ENCODE data around the gene PNMA8C. TPM values are rescaled to one million over a fixed set of nuclear protein-coding genes. Genes with fewer than 3 reads are reported as not detected.

Gene PNMA8C
- total RNA-seq, 2 donors from 2014 or later = 0.08 TPM; not detected in 1

- Histone ChIP-seq H3K4me1 (no peaks in the 10 kb centered on the region), H3K27ac (no peak overlapping the region), H3K9ac (ENCODE audit: low read depth in 2 of 2, low read length in 2 of 2) (no peak overlapping the region), H3K36me3 (peaks cover 11% of the 10 kb centered on the region), H3K9me3 (no peaks in the 10 kb centered on the region), H3K27me3 (no peaks in the 10 kb centered on the region), H3K4me3 (no peak overlapping the region)
- DNase-seq = no peak
- intact Hi-C loops (cut with DNase I) = loop anchor here (5.0 kb wide), 2 partner anchors 110 to 125 kb away; no protein-coding TSS in a partner anchor
- TF ChIP-seq, protein P1, sequence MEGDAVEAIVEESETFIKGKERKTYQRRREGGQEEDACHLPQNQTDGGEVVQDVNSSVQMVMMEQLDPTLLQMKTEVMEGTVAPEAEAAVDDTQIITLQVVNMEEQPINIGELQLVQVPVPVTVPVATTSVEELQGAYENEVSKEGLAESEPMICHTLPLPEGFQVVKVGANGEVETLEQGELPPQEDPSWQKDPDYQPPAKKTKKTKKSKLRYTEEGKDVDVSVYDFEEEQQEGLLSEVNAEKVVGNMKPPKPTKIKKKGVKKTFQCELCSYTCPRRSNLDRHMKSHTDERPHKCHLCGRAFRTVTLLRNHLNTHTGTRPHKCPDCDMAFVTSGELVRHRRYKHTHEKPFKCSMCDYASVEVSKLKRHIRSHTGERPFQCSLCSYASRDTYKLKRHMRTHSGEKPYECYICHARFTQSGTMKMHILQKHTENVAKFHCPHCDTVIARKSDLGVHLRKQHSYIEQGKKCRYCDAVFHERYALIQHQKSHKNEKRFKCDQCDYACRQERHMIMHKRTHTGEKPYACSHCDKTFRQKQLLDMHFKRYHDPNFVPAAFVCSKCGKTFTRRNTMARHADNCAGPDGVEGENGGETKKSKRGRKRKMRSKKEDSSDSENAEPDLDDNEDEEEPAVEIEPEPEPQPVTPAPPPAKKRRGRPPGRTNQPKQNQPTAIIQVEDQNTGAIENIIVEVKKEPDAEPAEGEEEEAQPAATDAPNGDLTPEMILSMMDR (IDR thresholded peaks at IDR 0.05) = no peak
Measured at GRCh38 chr19:46392252-46392801, 36.4 kb downstream of the PNMA8C start.

- no peak overlapping the region for H3K4me3 ChIP-seq
- no peak overlapping the region for H3K9ac ChIP-seq (ENCODE audit: low read depth in 2 of 2, low read length in 2 of 2)
- no peaks in the 10 kb centered on the region for H3K9me3 ChIP-seq
- intact Hi-C loops (cut with DNase I) = loop anchor here (5.0 kb wide), 2 partner anchors 109 to 126 kb away; no protein-coding TSS in a partner anchor
- H3K36me3 ChIP-seq = peaks cover 14% of the 10 kb centered on the region
- H3K27me3 ChIP-seq = no peaks in the 10 kb centered on the region
- DNase-seq = no peak
- TF ChIP-seq, protein P1 (IDR thresholded peaks at IDR 0.05) = no peak
- H3K27ac ChIP-seq = no peak overlapping the region
- H3K4me1 ChIP-seq = no peaks in the 10 kb centered on the region
Measured at GRCh38 chr19:46391296-46392251, 37.2 kb downstream of the PNMA8C start.

GRCh38 chr19:46390866-46391265, 37.9 kb downstream of the PNMA8C start:
- intact Hi-C loops (cut with DNase I) = loop anchor here (5.0 kb wide), 2 partner anchors 109 to 126 kb away; no protein-coding TSS in a partner anchor
- no peaks in the 10 kb centered on the region for H3K27me3 ChIP-seq
- H3K9ac ChIP-seq (ENCODE audit: low read depth in 2 of 2, low read length in 2 of 2) = no peak overlapping the region
- no peaks in the 10 kb centered on the region for H3K4me1 ChIP-seq
- H3K36me3 ChIP-seq = peaks cover 14% of the 10 kb centered on the region
- TF ChIP-seq, protein P1 (IDR thresholded peaks at IDR 0.05) = no peak
- H3K27ac ChIP-seq = no peak overlapping the region
- H3K9me3 ChIP-seq = no peaks in the 10 kb centered on the region
- no peak overlapping the region for H3K4me3 ChIP-seq
- DNase-seq = no peak

- no peak overlapping the region for H3K4me3 ChIP-seq
- no peaks in the 10 kb centered on the region for H3K9me3 ChIP-seq
- no peaks in the 10 kb centered on the region for H3K27me3 ChIP-seq
- intact Hi-C loops (cut with DNase I) = loop anchor here (5.0 kb wide), 2 partner anchors 108 to 127 kb away; no protein-coding TSS in a partner anchor
- H3K36me3 ChIP-seq = peaks cover 14% of the 10 kb centered on the region
- TF ChIP-seq, protein P1 (IDR thresholded peaks at IDR 0.05) = no peak
- no peak for DNase-seq
- no peaks in the 10 kb centered on the region for H3K4me1 ChIP-seq
- no peak overlapping the region for H3K27ac ChIP-seq
- no peak overlapping the region for H3K9ac ChIP-seq (ENCODE audit: low read depth in 2 of 2, low read length in 2 of 2)
Measured at GRCh38 chr19:46390121-46390858, 38.4 kb downstream of the PNMA8C start.
